Keratinocyte (primary cell): ENCODE results near the gene SRSF4.

ENCODE experiments used
- EZH2 ChIP-seq: IDR thresholded peaks from one replicate; pipeline ENCODE4 v1.6.1; 2012; ENCODE audit warnings: inconsistent platforms, mild to moderate bottlenecking, low read length, moderate library complexity
- TF ChIP-seq, protein P1 (sequence below), 3 experiments: IDR thresholded peaks in 1 of 3; conservative IDR thresholded peaks in 1 of 3; optimal IDR thresholded peaks in 1 of 3; 2 replicates in 2 of 3; 3 replicates in 1 of 3; pipeline versions ENCODE3 to v1.5.1; 2011; ENCODE audit warnings: low read length in 3 of 3, mild to moderate bottlenecking in 3 of 3, moderate library complexity in 2 of 3, control low read depth in 1 of 3, inconsistent platforms in 1 of 3; ENCODE audit not compliant: insufficient read depth in 2 of 3; ENCODE audit errors: extremely low read depth in 1 of 3

- TF ChIP-seq, protein P1, sequence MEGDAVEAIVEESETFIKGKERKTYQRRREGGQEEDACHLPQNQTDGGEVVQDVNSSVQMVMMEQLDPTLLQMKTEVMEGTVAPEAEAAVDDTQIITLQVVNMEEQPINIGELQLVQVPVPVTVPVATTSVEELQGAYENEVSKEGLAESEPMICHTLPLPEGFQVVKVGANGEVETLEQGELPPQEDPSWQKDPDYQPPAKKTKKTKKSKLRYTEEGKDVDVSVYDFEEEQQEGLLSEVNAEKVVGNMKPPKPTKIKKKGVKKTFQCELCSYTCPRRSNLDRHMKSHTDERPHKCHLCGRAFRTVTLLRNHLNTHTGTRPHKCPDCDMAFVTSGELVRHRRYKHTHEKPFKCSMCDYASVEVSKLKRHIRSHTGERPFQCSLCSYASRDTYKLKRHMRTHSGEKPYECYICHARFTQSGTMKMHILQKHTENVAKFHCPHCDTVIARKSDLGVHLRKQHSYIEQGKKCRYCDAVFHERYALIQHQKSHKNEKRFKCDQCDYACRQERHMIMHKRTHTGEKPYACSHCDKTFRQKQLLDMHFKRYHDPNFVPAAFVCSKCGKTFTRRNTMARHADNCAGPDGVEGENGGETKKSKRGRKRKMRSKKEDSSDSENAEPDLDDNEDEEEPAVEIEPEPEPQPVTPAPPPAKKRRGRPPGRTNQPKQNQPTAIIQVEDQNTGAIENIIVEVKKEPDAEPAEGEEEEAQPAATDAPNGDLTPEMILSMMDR (optimal IDR thresholded peaks at IDR 0.05 in 1 of 3, IDR thresholded peaks at IDR 0.05 in 1 of 3, conservative IDR thresholded peaks at IDR 0.05 in 1 of 3; ENCODE audit: extremely low read depth in 1 of 3, insufficient read depth in 2 of 3, low read length in 3 of 3) = no peak
- no peak for TF ChIP-seq EZH2
Observed at GRCh38 chr1:29145739-29146437, 35.8 kb downstream of the SRSF4 start.
